ENCODE results near the gene SLC9A7.

Gene SLC9A7

DNA sequence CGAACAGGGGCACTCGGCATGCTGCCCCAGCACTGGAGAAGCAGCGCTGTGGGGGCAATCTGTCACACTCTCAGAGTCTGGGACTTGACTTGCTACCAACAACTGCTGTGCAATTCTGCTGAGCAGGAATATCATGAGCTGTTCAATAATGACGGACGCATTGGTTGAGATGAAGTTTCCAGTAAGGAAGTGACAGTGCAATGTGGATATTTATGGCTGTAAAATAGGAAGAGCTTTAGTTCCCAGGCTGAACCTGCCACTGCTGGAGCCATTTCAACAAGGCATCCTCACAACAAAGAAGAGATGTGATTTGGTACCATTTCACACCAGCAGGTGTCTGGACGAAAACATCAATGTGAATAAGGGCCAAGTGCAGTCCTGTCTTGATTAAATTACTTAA, 161.1 kb downstream of the SLC9A7 start:
- no peak for DNase-seq

DNA sequence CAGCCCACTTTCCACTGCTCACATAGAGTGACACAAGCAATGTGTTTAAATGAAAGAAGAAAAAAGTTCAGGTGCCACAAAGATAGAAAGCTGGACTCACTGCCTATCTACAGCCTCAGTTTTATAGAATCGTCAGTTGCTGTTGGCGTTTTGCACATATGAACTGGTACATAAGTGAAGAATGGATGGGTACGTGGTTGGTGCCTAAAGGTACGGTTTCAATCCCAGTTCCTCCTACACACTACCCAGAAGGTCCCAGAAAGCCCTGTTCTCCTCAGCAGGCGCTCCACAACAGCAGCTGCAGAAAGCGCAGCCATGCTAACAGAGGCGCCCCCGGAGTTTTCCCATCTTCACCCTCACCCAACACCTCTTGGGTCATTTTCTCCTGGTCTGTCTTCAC, 161.7 kb downstream of the SLC9A7 start:
- no peak for DNase-seq

DNA sequence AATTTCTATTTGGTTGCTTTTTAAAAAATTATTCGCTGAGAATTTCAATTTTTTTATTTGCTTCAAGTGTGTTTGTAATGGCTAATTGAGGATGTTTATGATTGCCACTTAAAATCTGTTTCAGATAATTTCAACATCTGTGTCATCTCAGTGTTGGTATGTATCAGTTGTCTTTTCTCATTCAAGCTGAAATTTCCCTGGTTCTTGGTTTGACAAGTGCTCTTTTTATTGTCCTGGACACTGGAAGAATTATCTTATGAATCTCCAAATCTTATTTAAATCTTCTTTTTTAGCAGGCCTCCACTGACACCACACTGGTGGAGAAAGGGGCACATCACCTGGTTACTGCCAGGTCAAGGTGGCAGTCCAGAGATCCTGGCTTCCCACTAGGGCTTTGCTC, 163.8 kb downstream of the SLC9A7 start:
- no peak for DNase-seq

DNA sequence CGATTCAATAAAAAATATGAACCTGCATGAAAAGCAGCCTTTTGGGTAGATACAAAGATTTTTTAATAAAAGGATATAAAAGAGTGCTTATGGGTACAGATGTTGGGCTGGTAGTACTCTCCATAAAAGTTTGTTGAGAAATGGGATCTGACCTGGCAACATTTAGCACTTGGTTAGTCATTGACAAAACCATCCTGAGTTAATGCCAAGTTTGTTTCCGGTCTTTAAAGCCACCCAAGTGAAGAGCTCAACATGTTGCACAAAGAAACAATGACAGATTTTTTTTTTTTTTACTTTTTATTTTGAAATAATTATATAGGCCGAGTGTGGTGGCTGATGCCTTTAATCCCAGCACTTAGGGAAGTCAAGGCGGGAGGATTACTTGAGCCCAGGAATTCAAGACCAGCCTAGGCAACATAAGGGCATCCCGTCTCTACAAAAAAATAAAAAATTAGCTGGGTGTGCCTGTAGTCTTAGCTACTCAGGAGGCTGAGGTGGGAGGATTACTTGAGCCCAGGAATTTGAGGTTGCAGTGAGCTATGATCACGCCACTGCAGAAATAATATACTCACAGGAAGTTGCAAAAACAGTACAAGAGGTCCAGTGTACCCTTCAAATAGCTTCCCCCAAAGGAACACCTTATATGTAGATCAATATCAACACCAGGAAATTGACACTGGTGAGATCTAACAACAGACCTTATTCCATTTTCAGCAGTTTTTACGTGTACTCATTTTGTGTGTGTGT, 168.8 kb downstream of the SLC9A7 start:
- DNase-seq = no peak

- DNase-seq = no peak
These were observed 170.7 kb downstream of the SLC9A7 start for GRCh38 chrX:46588263-46588662.

DNA sequence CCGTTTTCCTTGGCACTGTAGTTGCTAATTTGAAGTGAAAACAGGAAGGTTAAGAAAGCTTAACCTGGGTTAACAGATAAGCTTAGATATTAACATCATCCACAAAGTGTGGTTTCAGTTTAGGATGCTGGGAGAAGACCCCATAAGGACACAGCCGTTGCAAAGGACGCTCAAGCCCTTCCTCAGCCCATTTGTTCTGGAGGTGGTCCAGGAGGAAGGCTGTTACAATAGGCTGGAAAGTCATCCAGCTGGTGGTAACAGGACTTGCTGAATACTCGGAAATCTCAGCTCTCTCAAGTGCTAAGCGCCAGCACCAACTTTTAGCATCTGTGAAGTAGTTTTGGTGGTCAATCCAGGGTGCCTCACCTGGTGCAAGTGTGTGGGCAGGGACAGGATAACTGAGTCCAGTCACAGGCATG, 171.2 kb downstream of the SLC9A7 start:
- DNase-seq = no peak

GRCh38 chrX:46587158-46587557, 171.8 kb downstream of the SLC9A7 start:
- no peak for DNase-seq

DNA sequence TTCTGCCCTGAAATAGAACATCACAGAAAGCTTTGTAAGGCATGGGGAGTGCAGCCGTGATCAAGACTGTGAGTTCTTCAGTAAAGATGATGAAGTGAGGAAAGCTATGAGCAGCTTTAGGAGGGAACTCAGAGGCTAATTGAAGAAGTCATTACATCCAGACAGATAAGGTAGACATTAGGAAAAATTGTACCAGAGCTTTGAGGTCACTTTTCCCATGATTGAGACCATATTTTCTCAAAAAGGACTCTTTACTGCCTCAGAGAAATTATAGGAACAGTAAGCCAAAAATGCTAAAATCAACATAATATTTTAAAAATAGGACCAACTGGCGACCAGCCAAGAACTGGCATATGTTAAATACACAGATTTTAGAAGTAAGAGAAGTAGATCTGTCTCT, 174.2 kb downstream of the SLC9A7 start:
- no peak for DNase-seq

GRCh38 chrX:46582966-46583365, 176.0 kb downstream of the SLC9A7 start:
- DNase-seq = peak in 1 of 2 donors; percentile 27

- no peak for DNase-seq
These were observed 176.6 kb downstream of the SLC9A7 start for GRCh38 chrX:46582325-46582724.

DNA sequence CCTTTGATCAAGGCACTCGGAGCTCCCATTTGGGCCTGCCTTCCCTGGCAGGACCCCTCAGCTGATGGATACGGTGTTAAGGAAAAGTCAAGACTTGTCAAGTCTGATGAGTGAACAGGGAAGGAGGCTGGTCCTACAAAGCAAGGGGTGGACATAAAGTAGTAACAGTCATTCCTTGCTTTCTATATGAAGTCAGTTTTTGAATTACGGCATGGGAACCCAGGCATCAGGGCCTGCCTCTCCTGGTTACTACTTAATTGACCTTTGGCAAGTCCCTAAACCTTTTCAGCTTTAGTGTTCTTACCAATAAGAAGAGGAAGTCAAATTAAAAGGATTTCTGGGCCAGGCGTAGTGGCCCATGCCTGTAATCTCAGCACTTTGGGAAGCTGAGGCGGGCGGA, 178.3 kb downstream of the SLC9A7 start:
- DNase-seq = no peak

DNA sequence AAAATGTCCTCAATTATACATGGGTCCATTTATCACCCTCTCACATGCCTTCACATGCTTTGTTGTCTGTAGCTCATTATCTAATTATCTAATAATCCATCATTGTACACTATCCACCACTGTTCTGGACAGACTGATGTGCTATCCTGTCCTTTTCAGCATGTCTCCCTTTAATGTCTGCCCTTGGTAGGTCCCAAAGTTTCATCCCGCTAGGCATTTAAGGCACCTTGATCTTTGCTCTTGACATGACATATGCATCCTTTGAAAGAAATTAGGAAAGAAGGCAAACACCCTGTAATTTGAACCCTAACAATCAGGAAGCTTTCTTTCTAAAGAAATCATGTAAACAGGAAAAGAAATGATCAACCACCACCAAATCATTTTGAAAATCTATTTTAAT, 179.7 kb downstream of the SLC9A7 start:
- DNase-seq = no peak

DNA sequence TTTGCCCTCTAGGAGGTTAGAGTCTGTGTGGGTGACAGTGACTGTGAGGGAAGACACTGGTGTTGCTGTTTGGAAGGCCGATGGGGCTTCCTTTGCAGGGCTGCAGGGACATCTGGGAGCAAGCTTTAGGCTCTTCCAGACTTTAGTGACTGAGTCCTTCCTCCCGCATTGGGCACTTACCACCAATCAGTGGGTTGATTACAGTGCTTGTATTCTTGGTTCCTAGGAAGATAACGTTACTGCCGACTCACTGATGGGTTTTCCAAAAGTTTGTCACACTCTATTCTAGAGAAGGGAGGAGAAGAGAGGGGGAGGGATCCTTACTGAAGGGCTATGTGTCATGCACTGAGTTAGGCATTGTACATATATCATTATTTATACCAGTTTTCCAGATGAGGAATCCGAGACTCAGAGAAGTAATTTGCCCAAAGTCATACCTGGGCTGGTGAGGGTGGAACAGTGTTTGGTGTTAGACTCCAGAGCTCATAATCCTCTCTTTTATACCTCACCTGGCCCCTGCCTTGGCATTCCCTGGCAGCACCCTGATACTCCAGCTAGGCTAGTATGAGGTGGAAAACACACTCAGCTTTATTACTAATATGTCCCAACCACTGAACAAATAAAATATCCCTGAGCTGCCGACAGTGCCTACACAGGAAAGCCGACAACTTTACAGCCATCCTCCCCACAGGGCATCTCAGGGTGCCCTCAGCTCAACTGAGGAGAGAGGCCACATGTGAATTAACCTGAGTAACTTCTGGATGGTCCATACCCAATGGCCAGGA, 181.5 kb downstream of the SLC9A7 start:
- peak; percentile 61 to 87 for DNase-seq

GRCh38 chrX:46576458-46576857, 182.5 kb downstream of the SLC9A7 start:
- DNase-seq = peak in 1 of 2 donors; percentile 31

GRCh38 chrX:46575991-46576392, 182.9 kb downstream of the SLC9A7 start:
- DNase-seq = peak in 1 of 2 donors; percentile 71

- no peak for DNase-seq
These were observed 183.3 kb downstream of the SLC9A7 start for GRCh38 chrX:46575586-46575985.

DNA sequence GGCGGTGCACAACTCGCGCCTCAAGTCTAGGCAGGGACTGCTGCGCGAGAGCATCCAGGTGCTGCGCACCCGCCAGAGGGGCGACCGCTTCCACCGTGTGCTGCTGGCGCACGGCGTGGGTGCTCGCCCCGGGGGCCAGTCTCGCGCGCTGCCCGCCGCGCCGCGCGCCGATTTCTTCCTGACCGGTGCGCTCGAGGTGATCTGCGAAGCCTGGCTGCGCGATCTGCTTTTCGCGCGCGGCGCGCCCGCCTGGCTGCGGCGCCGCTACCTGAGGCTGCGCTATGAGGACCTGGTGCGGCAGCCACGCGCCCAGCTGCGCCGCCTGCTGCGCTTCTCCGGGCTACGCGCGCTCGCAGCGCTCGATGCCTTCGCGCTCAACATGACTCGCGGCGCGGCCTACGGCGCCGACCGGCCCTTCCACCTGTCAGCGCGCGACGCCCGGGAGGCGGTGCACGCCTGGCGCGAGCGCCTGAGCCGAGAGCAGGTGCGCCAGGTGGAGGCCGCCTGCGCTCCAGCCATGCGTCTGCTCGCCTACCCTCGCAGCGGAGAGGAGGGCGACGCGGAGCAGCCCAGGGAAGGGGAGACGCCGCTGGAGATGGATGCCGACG, 184.0 kb downstream of the SLC9A7 start:
- no peak for DNase-seq

- DNase-seq = no peak
These were observed 184.8 kb downstream of the SLC9A7 start for GRCh38 chrX:46573892-46574773.

GRCh38 chrX:46573331-46573891, 185.5 kb downstream of the SLC9A7 start, which contains the start of gene CHST7:
Gene CHST7 (plus strand): TSS chrX:46573765. CDS start chrX:46573932, 167 bp downstream.
- peak; percentile 48 to 71 for DNase-seq

GRCh38 chrX:46572340-46572936, 186.5 kb downstream of the SLC9A7 start:
- DNase-seq = peak in 1 of 2 donors; percentile 39

GRCh38 chrX:46571423-46572339, 187.2 kb downstream of the SLC9A7 start:
- DNase-seq = peak in 1 of 2 donors; percentile 41

All from inflammatory macrophage treated with lipopolysaccharide for 1 hour (primary cell).